GM21423 (cell line): ENCODE data around the gene FBXL19.

Experiments used
- ATAC-seq: cut with Tn5 transposase; IDR thresholded peaks from one replicate; pipeline ENCODE4 v1.9.1; 2021; ENCODE audit warnings: mild to moderate bottlenecking, moderate library complexity; ENCODE audit not compliant: unreplicated experiment

FBXL19 gene

GRCh38 chr16:30961384-30961783 is 38.0 kb downstream of the FBXL19 start:
- ATAC-seq = no peak

DNA sequence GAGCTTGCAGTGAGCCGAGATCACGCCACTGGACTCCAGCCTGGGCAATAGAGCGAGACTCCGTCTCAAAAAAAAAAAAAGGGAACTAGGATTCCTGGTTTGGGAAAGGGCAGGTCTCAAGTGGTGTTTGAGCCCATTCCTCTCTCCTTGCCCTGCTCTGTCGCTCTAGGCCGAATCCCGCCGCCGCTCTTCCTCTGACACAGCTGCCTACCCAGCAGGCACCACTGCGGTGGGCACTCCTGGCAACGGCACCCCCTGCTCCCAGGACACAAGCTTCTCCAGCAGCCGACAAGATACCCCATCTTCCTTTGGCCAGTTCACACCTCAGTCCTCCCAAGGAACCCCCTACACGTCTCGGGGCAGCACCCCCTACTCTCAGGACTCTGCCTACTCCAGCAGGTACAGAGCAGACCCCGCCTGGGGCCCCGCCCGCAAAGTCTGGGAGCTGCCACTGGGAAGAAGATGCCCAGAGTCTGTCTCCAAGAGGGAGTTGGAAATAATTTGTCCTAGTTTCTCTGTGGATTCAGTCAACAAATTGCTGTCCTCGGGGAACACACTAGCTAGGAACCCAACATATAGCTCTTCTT is 40.6 kb downstream of the FBXL19 start:
- ATAC-seq = no peak

- ATAC-seq = no peak
Measured at GRCh38 chr16:30964574-30965226, 41.3 kb downstream of the FBXL19 start.

DNA sequence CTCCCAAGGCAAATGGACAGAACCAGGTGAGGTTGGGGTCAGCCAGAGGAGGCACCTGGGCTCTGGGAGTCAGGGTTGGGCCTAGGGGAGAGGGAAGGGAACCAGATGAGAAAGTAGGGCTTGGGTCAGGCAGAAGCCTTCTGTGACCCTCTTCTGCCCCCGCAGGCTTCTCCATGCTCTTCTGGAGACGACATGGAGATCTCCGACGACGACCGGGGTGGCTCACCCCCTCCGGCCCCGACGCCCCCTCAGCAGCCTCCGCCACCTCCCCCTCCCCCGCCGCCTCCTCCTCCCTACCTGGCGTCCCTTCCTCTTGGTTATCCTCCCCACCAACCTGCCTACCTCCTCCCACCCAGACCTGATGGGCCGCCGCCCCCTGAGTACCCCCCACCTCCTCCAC is 42.1 kb downstream of the FBXL19 start:
- ATAC-seq = no peak

DNA sequence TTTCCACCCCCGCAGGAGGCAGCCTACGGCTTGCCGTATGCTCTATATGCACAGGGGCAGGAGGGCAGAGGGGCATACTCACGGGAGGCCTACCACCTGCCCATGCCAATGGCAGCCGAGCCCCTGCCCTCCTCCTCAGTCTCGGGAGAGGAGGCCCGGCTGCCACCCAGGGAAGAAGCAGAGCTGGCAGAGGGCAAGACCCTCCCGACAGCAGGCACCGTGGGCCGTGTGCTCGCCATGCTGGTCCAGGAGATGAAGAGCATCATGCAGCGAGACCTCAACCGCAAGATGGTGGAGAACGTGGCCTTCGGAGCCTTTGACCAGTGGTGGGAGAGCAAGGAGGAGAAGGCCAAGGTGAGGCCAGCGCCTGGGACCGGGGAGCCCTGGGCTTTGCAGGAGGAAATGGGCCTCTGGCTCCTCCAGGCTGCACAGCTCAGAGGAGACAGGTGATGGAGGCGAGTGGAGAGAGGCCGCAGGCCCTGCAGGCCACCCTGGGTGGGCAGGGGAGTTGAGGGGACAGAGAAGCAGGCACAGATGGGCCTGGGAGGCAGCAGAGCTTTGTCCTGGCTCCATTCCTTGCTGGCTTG is 42.8 kb downstream of the FBXL19 start:
- ATAC-seq = no peak

- no peak for ATAC-seq
Measured at GRCh38 chr16:30967795-30968194, 44.4 kb downstream of the FBXL19 start.

DNA sequence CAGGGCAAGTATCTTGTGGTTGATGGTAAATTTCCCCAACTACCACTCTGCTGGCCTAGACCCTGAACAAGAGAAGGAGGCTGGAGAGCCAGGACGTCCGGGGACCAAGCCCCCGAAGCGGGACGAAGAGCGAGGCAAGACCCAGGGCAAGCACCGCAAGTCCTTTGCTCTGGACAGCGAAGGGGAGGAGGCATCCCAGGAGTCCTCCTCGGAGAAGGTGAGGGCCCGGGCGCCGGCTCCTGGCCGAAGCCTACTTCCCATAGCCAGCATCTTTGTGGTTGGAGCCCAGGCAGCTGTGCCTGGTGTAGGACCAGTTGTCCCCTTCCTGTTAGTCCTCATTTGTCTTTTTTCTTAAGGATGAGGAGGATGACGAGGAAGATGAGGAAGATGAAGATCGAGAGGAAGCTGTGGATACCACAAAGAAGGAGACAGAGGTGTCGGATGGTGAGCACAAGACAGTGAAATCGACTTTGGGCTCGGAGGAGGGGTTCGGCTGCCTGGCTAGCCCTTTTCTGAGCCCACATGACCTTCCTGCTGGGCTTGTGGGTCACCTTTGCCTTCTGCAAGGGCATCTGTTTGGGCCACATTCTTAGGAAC is 46.0 kb downstream of the FBXL19 start:
- no peak for ATAC-seq

DNA sequence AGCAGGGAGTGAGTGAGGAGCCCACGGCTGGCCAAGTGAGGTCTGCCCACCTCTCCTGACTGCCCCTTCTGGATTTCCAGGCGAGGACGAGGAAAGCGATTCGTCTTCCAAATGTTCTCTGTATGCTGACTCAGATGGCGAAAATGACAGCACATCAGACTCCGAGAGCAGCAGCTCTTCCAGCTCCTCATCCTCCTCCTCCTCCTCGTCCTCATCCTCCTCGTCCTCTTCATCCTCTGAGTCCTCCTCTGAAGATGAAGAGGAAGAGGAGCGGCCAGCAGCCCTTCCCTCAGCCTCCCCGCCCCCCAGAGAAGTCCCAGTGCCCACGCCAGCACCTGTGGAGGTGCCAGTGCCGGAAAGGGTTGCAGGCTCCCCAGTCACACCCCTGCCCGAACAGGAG is 47.9 kb downstream of the FBXL19 start:
- no peak for ATAC-seq

DNA sequence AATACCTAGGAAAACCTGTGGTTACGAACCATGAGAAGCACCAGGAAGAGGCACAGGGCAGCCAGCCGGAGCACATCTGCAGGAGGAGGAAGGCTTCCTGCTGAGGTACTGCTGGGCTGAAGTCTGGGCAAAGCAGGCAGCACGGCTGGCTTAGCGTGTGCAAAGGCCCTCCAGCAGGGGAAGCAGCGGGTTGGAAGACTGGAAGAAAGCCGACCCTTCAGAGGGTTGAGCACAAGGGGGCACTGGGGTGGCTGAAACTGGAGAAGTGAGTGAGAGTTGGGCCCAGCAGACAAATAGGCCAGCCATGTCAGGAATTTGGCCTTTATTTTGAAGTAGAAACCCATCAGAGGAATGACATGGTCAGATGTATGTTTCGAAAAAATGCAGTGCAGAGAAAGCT is 49.5 kb downstream of the FBXL19 start:
- no peak for ATAC-seq

DNA sequence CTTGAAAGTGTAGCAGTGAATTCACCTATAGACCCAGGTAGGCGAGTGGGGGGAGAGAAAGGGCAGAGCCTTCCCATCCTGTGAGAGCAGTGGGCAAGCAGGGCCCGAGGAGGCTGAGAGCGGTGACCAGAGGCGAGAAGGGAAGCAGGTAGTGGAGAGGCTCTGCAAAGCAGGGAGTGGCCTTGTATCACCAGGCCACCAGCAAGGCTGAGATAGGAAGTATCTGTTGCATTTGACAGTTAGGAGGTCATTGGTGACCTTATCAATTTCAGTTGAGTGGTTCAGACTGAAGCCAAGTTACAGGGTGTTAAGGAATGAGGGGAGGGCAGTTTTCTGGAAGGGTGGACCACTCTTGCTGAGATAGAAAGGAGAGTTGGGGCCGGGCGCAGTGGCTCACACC is 51.0 kb downstream of the FBXL19 start:
- ATAC-seq = no peak

DNA sequence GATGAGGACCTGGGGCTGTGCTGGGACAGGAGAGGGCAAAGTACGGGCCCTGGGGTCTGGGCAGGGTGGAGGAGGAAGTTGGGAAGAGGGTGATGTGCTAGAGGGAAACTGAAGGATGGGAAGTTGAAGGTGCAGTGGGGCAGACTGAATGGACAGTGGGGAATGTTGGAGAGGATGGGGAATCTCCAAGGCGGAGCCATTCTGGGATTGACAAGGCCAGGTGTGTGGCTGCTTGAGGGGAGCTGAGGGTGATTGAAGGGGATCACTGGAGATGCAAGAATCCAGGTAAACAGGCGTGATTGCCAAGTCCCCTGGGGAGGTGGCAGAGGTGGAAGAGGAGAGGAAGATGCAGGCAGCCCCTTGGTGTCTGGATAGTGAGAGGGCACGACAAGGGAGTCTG is 53.1 kb downstream of the FBXL19 start:
- ATAC-seq = no peak

DNA sequence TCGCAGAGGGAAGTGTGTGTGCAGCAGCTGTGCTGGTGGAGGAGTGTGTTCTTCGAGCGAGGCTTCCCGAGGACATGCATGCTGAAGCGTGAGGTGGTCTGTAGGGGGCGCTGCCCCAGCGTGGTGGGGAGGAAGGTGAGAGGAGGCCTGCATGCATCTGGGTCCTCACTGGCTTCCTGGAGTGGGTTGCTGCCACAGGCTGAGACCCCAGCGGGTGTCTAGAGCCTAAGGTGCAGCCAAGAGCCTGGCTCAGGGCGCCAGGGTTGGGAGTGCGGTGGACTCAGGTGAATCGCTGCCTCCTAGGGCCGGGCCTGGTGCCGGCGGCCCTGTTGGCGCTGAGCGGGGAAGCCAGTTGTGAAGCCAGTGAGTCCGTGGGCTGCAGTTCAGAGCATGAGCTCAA is 54.1 kb downstream of the FBXL19 start:
- no peak for ATAC-seq

- no peak for ATAC-seq
Measured at GRCh38 chr16:30979170-30980022, 56.0 kb downstream of the FBXL19 start.

DNA sequence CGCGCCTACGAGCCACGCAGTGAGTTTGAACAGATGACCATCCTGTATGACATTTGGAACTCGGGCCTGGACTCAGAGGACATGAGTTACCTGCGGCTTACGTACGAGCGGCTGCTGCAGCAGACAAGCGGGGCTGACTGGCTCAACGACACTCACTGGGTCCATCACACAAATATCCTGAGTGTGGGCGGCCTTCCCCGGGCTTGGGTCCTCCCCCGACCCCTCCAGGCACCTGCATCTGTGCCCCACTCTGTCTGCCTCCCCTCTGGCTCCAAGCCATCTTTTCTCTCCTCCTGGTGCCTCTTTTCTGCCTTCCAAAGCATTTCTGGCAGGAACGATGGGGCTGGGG is 56.6 kb downstream of the FBXL19 start:
- ATAC-seq = no peak

DNA sequence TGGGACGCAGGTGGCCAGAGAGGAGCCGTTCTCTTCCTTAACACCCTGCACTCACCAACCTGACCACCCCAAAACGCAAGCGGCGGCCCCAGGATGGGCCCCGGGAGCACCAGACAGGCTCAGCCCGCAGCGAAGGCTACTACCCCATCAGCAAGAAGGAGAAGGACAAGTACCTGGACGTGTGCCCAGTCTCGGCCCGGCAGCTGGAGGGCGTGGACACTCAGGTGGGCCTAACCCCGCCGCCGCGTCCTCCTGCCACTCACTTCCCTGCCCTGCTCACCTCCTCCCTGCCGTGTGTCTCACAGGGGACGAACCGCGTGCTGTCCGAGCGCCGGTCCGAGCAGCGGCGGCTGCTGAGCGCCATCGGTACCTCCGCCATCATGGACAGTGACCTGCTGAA is 57.1 kb downstream of the FBXL19 start:
- no peak for ATAC-seq

- no peak for ATAC-seq
Measured at GRCh38 chr16:30980959-30981358, 57.6 kb downstream of the FBXL19 start.

- ATAC-seq = no peak
Measured at GRCh38 chr16:30982548-30983288, 59.3 kb downstream of the FBXL19 start.

DNA sequence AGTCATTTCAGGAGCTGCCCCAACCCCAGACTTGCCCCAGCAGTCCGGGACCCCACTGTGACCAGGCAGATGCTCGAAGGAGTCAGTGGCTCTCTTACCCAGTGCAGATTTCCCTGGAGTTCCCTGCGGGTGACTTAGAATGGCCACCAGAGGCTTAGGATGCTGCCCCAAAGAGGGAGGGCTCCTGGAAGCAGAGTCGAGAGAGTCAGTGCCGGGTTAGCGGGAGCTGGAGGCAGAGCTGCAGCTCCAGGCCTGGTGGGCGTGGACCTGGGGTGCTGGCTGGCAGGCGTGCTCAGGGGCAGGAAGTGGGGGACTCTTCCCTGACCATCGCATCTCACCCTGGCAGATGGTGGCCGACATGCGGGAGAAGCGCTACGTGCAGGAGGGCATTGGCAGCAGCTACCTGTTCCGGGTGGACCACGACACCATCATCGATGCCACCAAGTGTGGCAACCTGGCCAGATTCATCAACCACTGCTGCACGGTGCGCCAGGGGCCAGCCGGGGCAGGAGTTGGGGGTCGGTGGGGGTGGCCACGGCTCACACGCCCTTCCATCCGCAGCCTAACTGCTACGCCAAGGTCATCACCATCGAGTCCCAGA is 60.0 kb downstream of the FBXL19 start:
- ATAC-seq = no peak

GRCh38 chr16:30983898-30984610 is 60.7 kb downstream of the FBXL19 start:
- no peak for ATAC-seq
